IMR-90 (cell line): Measurements from ENCODE around the gene TNS1. TPM values are rescaled to one million over a fixed set of nuclear protein-coding genes. Genes with fewer than 3 reads are reported as not detected.
A peak's percentile ranks its signal among the peaks of the same experiment; 100 is the strongest.

Source experiments
- ATAC-seq: fragments of 200-7000 bp; cut with Tn5 transposase; 2 replicates; pipeline ENCODE4 v1.9.1; 2020; ENCODE audit warnings: low read depth, mild to moderate bottlenecking, moderate library complexity
- BruUV-seq: library from RNA; stranded (reverse); fragments of 400-500 nt; replicated peaks from 2 replicates; lab custom pipeline; 2021; lab: Mats Ljungman, UMichigan
- CTCF ChIA-PET: fragments of 300-600 bp; formaldehyde crosslinking; extraction: SDS; loops from one replicate; lab custom pipeline; 2021; ENCODE audit warnings: antibody characterized with exemption; lab: Yijun Ruan, JAX
- POLR2A ChIA-PET: fragments of 300-600 bp; sonication (Branson Sonifier 250); formaldehyde crosslinking; loops from one replicate; lab custom pipeline; 2022; ENCODE audit warnings: antibody characterized with exemption; ENCODE audit not compliant: unreplicated experiment; lab: Charles Lee
- DNase-seq: peaks from one replicate; pipeline ENCODE4 v3.0.0; 2013
- H2AFZ ChIP-seq: replicated peaks from 2 replicates; pipeline ENCODE3; 2013; ENCODE audit warnings: low read length, mild to moderate bottlenecking; ENCODE audit not compliant: poor library complexity
- H2AK5ac ChIP-seq: 2 replicates; pipeline ENCODE4 v1.6.1; 2013; ENCODE audit warnings: low read depth, low read length, inconsistent platforms
- H2AK9ac ChIP-seq: replicated peaks from 2 replicates; pipeline ENCODE3; 2013; ENCODE audit warnings: mild to moderate bottlenecking, low read depth, low read length, moderate library complexity; ENCODE audit not compliant: poor library complexity
- H2BK120ac ChIP-seq: 2 replicates; pipeline ENCODE4 v1.6.1; 2013; ENCODE audit warnings: low read depth, low read length, inconsistent platforms
- H2BK15ac ChIP-seq: 3 replicates; pipeline ENCODE4 v1.6.1; 2013; ENCODE audit warnings: low read depth, low read length, inconsistent platforms
- H2BK20ac ChIP-seq: 2 replicates; pipeline ENCODE4 v1.6.1; 2013; ENCODE audit warnings: low read depth, mild to moderate bottlenecking, inconsistent platforms, low read length, moderate library complexity
- H2BK5ac ChIP-seq: 2 replicates; pipeline ENCODE4 v1.6.1; 2013; ENCODE audit warnings: mild to moderate bottlenecking, low read depth, low read length, inconsistent platforms; ENCODE audit not compliant: poor library complexity, severe bottlenecking
- H3K14ac ChIP-seq: replicated peaks from 2 replicates; pipeline ENCODE4 v1.6.1; 2013; ENCODE audit warnings: low read depth, low read length, inconsistent platforms
- H3K18ac ChIP-seq: 2 replicates; pipeline ENCODE4 v1.6.1; 2013; ENCODE audit warnings: low read depth, low read length, control low read depth
- H3K23ac ChIP-seq: 2 replicates; pipeline ENCODE4 v1.6.1; 2013; ENCODE audit warnings: low read depth, low read length, inconsistent platforms
- H3K27ac ChIP-seq: 2 replicates; pipeline ENCODE4 v1.5.1; 2013; ENCODE audit warnings: mild to moderate bottlenecking, control low read depth, low read length; ENCODE audit not compliant: insufficient read depth
- H3K27me3 ChIP-seq: 2 replicates; pipeline ENCODE4 v1.6.1; 2013; ENCODE audit warnings: low read length; ENCODE audit not compliant: control insufficient read depth, insufficient read depth
- H3K36me3 ChIP-seq: 2 replicates; pipeline ENCODE4 v1.6.1; 2013; ENCODE audit warnings: low read length, mixed read lengths; ENCODE audit not compliant: control insufficient read depth, insufficient read depth
- H3K4ac ChIP-seq: 2 replicates; pipeline ENCODE4 v1.6.1; 2013; ENCODE audit warnings: low read depth, low read length, inconsistent platforms
- H3K4me1 ChIP-seq: 2 replicates; pipeline ENCODE4 v1.6.1; 2013; ENCODE audit warnings: low read length, mixed read lengths; ENCODE audit not compliant: control insufficient read depth, insufficient read depth
- H3K4me2 ChIP-seq: 2 replicates; pipeline ENCODE4 v1.6.1; 2013; ENCODE audit warnings: low read depth, mild to moderate bottlenecking, control low read depth, low read length, moderate library complexity
- H3K4me3 ChIP-seq: 2 replicates; pipeline ENCODE4 v1.5.1; 2013; ENCODE audit warnings: low read depth, mild to moderate bottlenecking, control low read depth, low read length, moderate library complexity; ENCODE audit not compliant: insufficient read depth
- H3K56ac ChIP-seq: 2 replicates; pipeline ENCODE4 v1.6.1; 2013; ENCODE audit warnings: low read length, inconsistent platforms; ENCODE audit not compliant: insufficient read depth; ENCODE audit errors: extremely low read depth
- H3K79me1 ChIP-seq, 2 experiments: 2 replicates each; pipeline ENCODE4 v1.6.1; 2013; ENCODE audit warnings: low read length in 2 of 2, inconsistent platforms in 1 of 2, low read depth in 1 of 2
- H3K9ac ChIP-seq: 2 replicates; pipeline ENCODE4 v1.6.1; 2013; ENCODE audit warnings: low read depth, low read length, control low read depth
- H3K9me1 ChIP-seq: 2 replicates; pipeline ENCODE4 v1.6.1; 2013; ENCODE audit warnings: low read length, inconsistent platforms; ENCODE audit not compliant: insufficient read depth
- H3K9me3 ChIP-seq: 2 replicates; pipeline ENCODE4 v1.6.1; 2013; ENCODE audit warnings: low read length; ENCODE audit not compliant: control insufficient read depth, insufficient read depth
- H4K20me1 ChIP-seq: 2 replicates; pipeline ENCODE4 v1.6.1; 2013; ENCODE audit warnings: low read length, inconsistent platforms; ENCODE audit not compliant: insufficient read depth
- H4K5ac ChIP-seq: 2 replicates; pipeline ENCODE4 v1.6.1; 2013; ENCODE audit warnings: mild to moderate bottlenecking, low read depth, low read length, control low read depth
- H4K8ac ChIP-seq, 2 experiments: 2 replicates each; pipeline ENCODE4 v1.6.1; 2013; ENCODE audit warnings: low read depth in 2 of 2, low read length in 2 of 2, control low read depth in 1 of 2, inconsistent platforms in 1 of 2
- H4K91ac ChIP-seq: 2 replicates; pipeline ENCODE4 v1.6.1; 2013; ENCODE audit warnings: low read depth, low read length, inconsistent platforms; ENCODE audit not compliant: insufficient read depth
- BHLHE40 ChIP-seq: fragments of 150-350 bp; IDR thresholded peaks from 2 replicates; pipeline ENCODE4 v1.6.1; 2016; ENCODE audit warnings: mild to moderate bottlenecking, low read depth, low read length
- CEBPB ChIP-seq: IDR thresholded peaks from 2 replicates; pipeline ENCODE4 v1.6.1; 2012; ENCODE audit warnings: low read depth, low read length, improper control_type of control experiment
- CHD1 ChIP-seq: IDR thresholded peaks from 2 replicates; pipeline ENCODE4 v1.6.1; 2012; ENCODE audit warnings: low read depth, low read length, improper control_type of control experiment
- CTCF ChIP-seq: conservative IDR thresholded peaks from 2 replicates; pipeline ENCODE4 v1.5.1; 2012; ENCODE audit warnings: mild to moderate bottlenecking, low read depth, low read length, improper control_type of control experiment
- ELK1 ChIP-seq: fragments of 150-350 bp; IDR thresholded peaks from 2 replicates; pipeline ENCODE4 v1.6.1; 2016; ENCODE audit warnings: low read depth, mild to moderate bottlenecking, low read length, moderate library complexity, borderline replicate concordance
- FOS ChIP-seq: fragments of 150-350 bp; IDR thresholded peaks from 2 replicates; pipeline ENCODE4 v1.6.1; 2016; ENCODE audit warnings: low read depth, low read length
- MAFK ChIP-seq: IDR thresholded peaks from 2 replicates; pipeline ENCODE4 v1.6.1; 2012; ENCODE audit warnings: low read depth, low read length, improper control_type of control experiment
- MAZ ChIP-seq: IDR thresholded peaks from 2 replicates; pipeline ENCODE4 v1.6.1; 2012; ENCODE audit warnings: low read depth, mild to moderate bottlenecking, low read length, improper control_type of control experiment, moderate library complexity, borderline replicate concordance
- MXI1 ChIP-seq: IDR thresholded peaks from 2 replicates; pipeline ENCODE4 v1.6.1; 2012; ENCODE audit warnings: low read depth, mild to moderate bottlenecking, low read length, moderate library complexity, borderline replicate concordance
- NFE2L2 ChIP-seq: fragments of 150-350 bp; IDR thresholded peaks from 2 replicates; pipeline ENCODE4 v1.6.1; 2016; ENCODE audit warnings: low read depth, mild to moderate bottlenecking, low read length
- POLR2A ChIP-seq: IDR thresholded peaks from 2 replicates; pipeline ENCODE4 v1.6.1; 2012; ENCODE audit warnings: mild to moderate bottlenecking, low read depth, low read length
- RAD21 ChIP-seq: IDR thresholded peaks from 2 replicates; pipeline ENCODE4 v1.6.1; 2012; ENCODE audit warnings: low read length, improper control_type of control experiment
- RCOR1 ChIP-seq: IDR thresholded peaks from 2 replicates; pipeline ENCODE4 v1.6.1; 2012; ENCODE audit warnings: mild to moderate bottlenecking, low read length, improper control_type of control experiment; ENCODE audit not compliant: insufficient replicate concordance
- RFX5 ChIP-seq: IDR thresholded peaks from 2 replicates; pipeline ENCODE4 v1.8.0; 2012; ENCODE audit warnings: low read depth, mild to moderate bottlenecking, low read length, moderate library complexity
- SMC3 ChIP-seq: fragments of 150-350 bp; IDR thresholded peaks from 2 replicates; pipeline ENCODE4 v1.6.1; 2016; ENCODE audit warnings: low read depth, mild to moderate bottlenecking, antibody characterized with exemption, low read length, moderate library complexity
- USF2 ChIP-seq: fragments of 150-350 bp; IDR thresholded peaks from 2 replicates; pipeline ENCODE4 v1.6.1; 2017; ENCODE audit warnings: mild to moderate bottlenecking, antibody characterized with exemption, low read length, low read depth
- whole genome bisulfite sequencing, 2 experiments: methylation state at CpG; one replicate each; pipeline versions ENCODE4 v1.1.5 to v1.1.7; 2013; ENCODE audit warnings: missing lambda C conversion rate in 2 of 2; ENCODE audit not compliant: insufficient read length in 1 of 2; ENCODE audit errors: extremely low coverage in 2 of 2; 5-methylcytosine and 5-hydroxymethylcytosine counted together
- dilution Hi-C: fragments of 300-500 bp; cut with HindIII; formaldehyde crosslinking; loops from one replicate; pipeline ENCODE4 v1.14.3; 2018; ENCODE audit warnings: low sequenced_read_pairs; ENCODE audit not compliant: unreplicated experiment
- in situ Hi-C: fragments of 300-500 bp; cut with MboI; formaldehyde crosslinking; loops from 3 replicates; pipeline ENCODE4 v1.14.3; 2019; ENCODE audit warnings: low sequenced_read_pairs, inconsistent platforms, mixed read lengths
- intact Hi-C: fragments of 100-400 bp; cut with micrococcal nuclease; formaldehyde crosslinking; loops from 2 replicates; pipeline ENCODE4 v1.10.0; 2022
- polyA plus RNA-seq, 3 experiments: library from polyadenylated mRNA; depleted of rRNA; stranded (reverse); fragments of >200 nt; gene quantifications; 2 replicates each; pipeline ENCODE4 v1.2.3, GENCODE V29; 2012; ENCODE audit warnings: low replicate concordance in 1 of 3
- total RNA-seq: library from RNA; depleted of rRNA; stranded (reverse); fragments of >200 nt; gene quantifications from 2 replicates; pipeline ENCODE4 v1.2.3, GENCODE V29; 2012

Gene TNS1
- total and polyA plus RNA-seq, 2 of the 4 experiments (the other 2 are of a cell fraction): 41.1 to 45.2 TPM

GRCh38 chr2:217905395-217905794, 97.4 kb downstream of the TNS1 start:
- Histone ChIP-seq H3K14ac (no peak overlapping the region), H3K9me3 (no peaks in the 10 kb centered on the region), H4K20me1 (peaks cover 15% of the 10 kb centered on the region), H3K18ac (no peak overlapping the region), H3K27me3 (no peaks in the 10 kb centered on the region), H2BK120ac (no peak overlapping the region), H3K4me1 (peaks cover 46% of the 10 kb centered on the region), H2BK15ac (no peak overlapping the region), H3K4me3 (no peak overlapping the region), H3K4me2 (no peak overlapping the region), H2BK20ac (no peak overlapping the region), H3K36me3 (peaks cover 8% of the 10 kb centered on the region), H3K79me1 (peaks cover 26 to 74% of the 10 kb centered on the region in 2 experiments; a peak in 3 of 4 replicates), H3K56ac (no peak overlapping the region), H4K8ac (no peak overlapping the region), H4K91ac (no peak overlapping the region), H3K9me1 (peaks cover 35% of the 10 kb centered on the region), H3K23ac (no peak overlapping the region), H3K27ac (no peak overlapping the region), H2AFZ (no peak overlapping the region), H2AK5ac (no peak overlapping the region), H3K4ac (no peak overlapping the region), H2AK9ac (no peak overlapping the region), H3K9ac (no peak overlapping the region), H4K5ac (no peak overlapping the region), H2BK5ac (peak overlapping the region; percentile 3)
- dilution Hi-C loops: no loop called here
- 70% methylated on average over 3 of the region's 10 CpGs; no CpG with 5 or more reads in 1 of the 2 experiments for WGBS, 2 experiments
- POLR2A ChIA-PET: no interaction called here
- in situ Hi-C loops: no loop called here
- CTCF ChIA-PET: no interaction called here
- intact Hi-C loops: no loop called here
- TF ChIP-seq CTCF: no peak
- TF ChIP-seq RFX5: no peak
- no peak for TF ChIP-seq MAZ
- TF ChIP-seq RAD21: no peak
- no peak for TF ChIP-seq POLR2A
- no peak for TF ChIP-seq NFE2L2
- TF ChIP-seq MXI1: no peak
- no peak for TF ChIP-seq ELK1
- no peak for TF ChIP-seq CHD1
- no peak for TF ChIP-seq FOS
- TF ChIP-seq CEBPB: no peak
- TF ChIP-seq SMC3: no peak
- TF ChIP-seq USF2: no peak
- no peak for TF ChIP-seq MAFK
- no peak for TF ChIP-seq BHLHE40
- no peak for TF ChIP-seq RCOR1
- ATAC-seq: no peak
- DNase-seq: no peak
- no TSS peak for BruUV-seq
